ENCODE data around the gene SAMD4A.

GRCh38 chr14:54788701-54789100 lies 221.8 kb downstream of the SAMD4A start:
- no peak for TF ChIP-seq FOS (IDR thresholded peaks at IDR 0.05; ENCODE audit: low read depth, low read length)
- TF ChIP-seq CTCF (conservative IDR thresholded peaks at IDR 0.05; ENCODE audit: low read depth, low read length), result no peak
- no peak for TF ChIP-seq POLR2A (IDR thresholded peaks at IDR 0.05; ENCODE audit: low read depth, low read length)
- no peak for TF ChIP-seq MAFK (IDR thresholded peaks at IDR 0.05; ENCODE audit: low read depth, low read length)
- TF ChIP-seq MXI1 (IDR thresholded peaks at IDR 0.05; ENCODE audit: borderline replicate concordance, low read depth, low read length), result no peak
- no peak for TF ChIP-seq CEBPB (IDR thresholded peaks at IDR 0.05; ENCODE audit: low read depth, low read length)
- no peak for TF ChIP-seq RAD21 (IDR thresholded peaks at IDR 0.05; ENCODE audit: low read length)
- TF ChIP-seq BHLHE40 (IDR thresholded peaks at IDR 0.05; ENCODE audit: low read depth, low read length), result no peak
- no peak for TF ChIP-seq ELK1 (IDR thresholded peaks at IDR 0.05; ENCODE audit: borderline replicate concordance, low read depth, low read length)
- no peak for TF ChIP-seq SMC3 (IDR thresholded peaks at IDR 0.05; ENCODE audit: low read depth, low read length)
- no peak for TF ChIP-seq USF2 (IDR thresholded peaks at IDR 0.05; ENCODE audit: low read depth, low read length)
- TF ChIP-seq RFX5 (IDR thresholded peaks at IDR 0.05; ENCODE audit: low read depth, low read length), result no peak
